ENCODE results near the gene RGS3. TPM values are rescaled to one million over a fixed set of nuclear protein-coding genes. Genes with fewer than 3 reads are reported as not detected.

The RGS3 gene
- total RNA-seq, 1 donor = 77.4 TPM

GRCh38 chr9:113425072-113425471, 38.5 kb upstream of the RGS3 start:
- Histone ChIP-seq H3K27ac (ENCODE audit: low read depth, low read length) (no peak overlapping the region), H3K4me2 (ENCODE audit: insufficient read depth, low read length) (no peak overlapping the region), H2AFZ (ENCODE audit: low read length) (no peak overlapping the region), H3K9me3 (ENCODE audit: low read depth, low read length) (no peaks in the 10 kb centered on the region), H3K27me3 (ENCODE audit: insufficient read depth, low read length) (peaks cover 13% of the 10 kb centered on the region), H3K36me3 (ENCODE audit: insufficient read depth, low read length) (no peaks in the 10 kb centered on the region), H3K4me3 (ENCODE audit: insufficient read depth, low read length) (no peak overlapping the region), H4K20me1 (ENCODE audit: insufficient read depth, low read length) (no peaks in the 10 kb centered on the region), H3K4me1 (ENCODE audit: insufficient read depth, low read length) (no peaks in the 10 kb centered on the region), H3K79me2 (ENCODE audit: insufficient read depth, low read length) (no peaks in the 10 kb centered on the region)
- no peak for DNase-seq (ENCODE audit: insufficient read length, low spot score, missing footprints)
- no peak for TF ChIP-seq CTCF (IDR thresholded peaks at IDR 0.05; ENCODE audit: extremely low read depth, low read depth, low read length)

DNA sequence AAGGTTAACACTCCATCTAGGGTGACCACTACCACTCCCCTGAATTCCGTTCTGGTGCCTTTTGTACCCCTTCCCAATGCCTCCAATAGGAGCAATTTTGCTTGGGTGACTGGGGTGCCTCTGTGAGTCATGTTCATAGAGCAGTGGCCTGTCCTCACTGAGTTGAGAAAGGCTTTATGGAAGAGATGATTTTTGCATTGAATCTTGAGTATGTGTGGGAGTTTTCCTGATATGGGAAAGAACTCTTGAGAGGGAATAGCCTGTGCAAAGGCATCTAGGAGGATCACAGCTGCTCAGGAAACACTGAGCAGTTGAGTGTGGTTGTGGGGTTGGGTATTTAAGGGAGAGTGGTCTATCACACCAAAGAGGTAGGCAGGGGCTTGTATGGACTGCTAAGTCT, 36.8 kb upstream of the RGS3 start:
- Histone ChIP-seq H3K4me3 (ENCODE audit: insufficient read depth, low read length) (no peak overlapping the region), H2AFZ (ENCODE audit: low read length) (no peak overlapping the region), H3K4me1 (ENCODE audit: insufficient read depth, low read length) (no peaks in the 10 kb centered on the region), H3K27ac (ENCODE audit: low read depth, low read length) (no peak overlapping the region), H3K27me3 (ENCODE audit: insufficient read depth, low read length) (peaks cover 17% of the 10 kb centered on the region), H3K36me3 (ENCODE audit: insufficient read depth, low read length) (no peaks in the 10 kb centered on the region), H3K79me2 (ENCODE audit: insufficient read depth, low read length) (no peaks in the 10 kb centered on the region), H4K20me1 (ENCODE audit: insufficient read depth, low read length) (no peaks in the 10 kb centered on the region), H3K9me3 (ENCODE audit: low read depth, low read length) (no peaks in the 10 kb centered on the region), H3K4me2 (ENCODE audit: insufficient read depth, low read length) (no peak overlapping the region)
- TF ChIP-seq CTCF (IDR thresholded peaks at IDR 0.05; ENCODE audit: extremely low read depth, low read depth, low read length) = no peak
- DNase-seq (ENCODE audit: insufficient read length, low spot score, missing footprints) = no peak

DNA sequence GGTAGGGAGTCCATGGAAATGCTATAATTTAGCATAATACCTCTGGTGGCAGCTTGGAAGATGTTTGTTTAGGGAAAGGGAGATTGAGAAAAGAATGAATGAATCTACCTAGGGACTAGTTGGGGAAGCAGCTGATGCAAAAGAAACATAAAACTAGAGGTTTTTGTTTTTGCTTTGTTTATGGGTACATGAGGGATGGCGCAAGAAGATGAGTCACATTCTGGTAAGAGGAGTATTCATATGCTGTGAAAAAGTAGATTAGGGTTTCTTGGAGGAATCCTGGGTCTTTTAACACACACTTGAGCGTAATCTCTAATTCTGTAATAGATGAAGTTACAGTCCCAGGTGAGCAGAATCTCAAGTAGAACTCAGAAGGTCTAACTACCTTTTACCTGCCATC, 35.9 kb upstream of the RGS3 start:
- no peaks in the 10 kb centered on the region for H3K36me3 ChIP-seq (ENCODE audit: insufficient read depth, low read length)
- H3K79me2 ChIP-seq (ENCODE audit: insufficient read depth, low read length) = no peaks in the 10 kb centered on the region
- no peaks in the 10 kb centered on the region for H3K4me1 ChIP-seq (ENCODE audit: insufficient read depth, low read length)
- H4K20me1 ChIP-seq (ENCODE audit: insufficient read depth, low read length) = no peaks in the 10 kb centered on the region
- H3K27ac ChIP-seq (ENCODE audit: low read depth, low read length) = no peak overlapping the region
- TF ChIP-seq CTCF (IDR thresholded peaks at IDR 0.05; ENCODE audit: extremely low read depth, low read depth, low read length) = no peak
- no peaks in the 10 kb centered on the region for H3K9me3 ChIP-seq (ENCODE audit: low read depth, low read length)
- DNase-seq (ENCODE audit: insufficient read length, low spot score, missing footprints) = no peak
- no peak overlapping the region for H3K4me2 ChIP-seq (ENCODE audit: insufficient read depth, low read length)
- H3K4me3 ChIP-seq (ENCODE audit: insufficient read depth, low read length) = no peak overlapping the region
- H2AFZ ChIP-seq (ENCODE audit: low read length) = no peak overlapping the region
- peaks cover 21% of the 10 kb centered on the region for H3K27me3 ChIP-seq (ENCODE audit: insufficient read depth, low read length)

GRCh38 chr9:113428062-113428615, 35.4 kb upstream of the RGS3 start:
- Histone ChIP-seq H3K27ac (ENCODE audit: low read depth, low read length) (no peak overlapping the region), H3K4me1 (ENCODE audit: insufficient read depth, low read length) (no peaks in the 10 kb centered on the region), H3K9me3 (ENCODE audit: low read depth, low read length) (no peaks in the 10 kb centered on the region), H3K79me2 (ENCODE audit: insufficient read depth, low read length) (no peaks in the 10 kb centered on the region), H3K36me3 (ENCODE audit: insufficient read depth, low read length) (no peaks in the 10 kb centered on the region), H3K4me2 (ENCODE audit: insufficient read depth, low read length) (no peak overlapping the region), H4K20me1 (ENCODE audit: insufficient read depth, low read length) (no peaks in the 10 kb centered on the region), H2AFZ (ENCODE audit: low read length) (no peak overlapping the region), H3K27me3 (ENCODE audit: insufficient read depth, low read length) (peaks cover 26% of the 10 kb centered on the region), H3K4me3 (ENCODE audit: insufficient read depth, low read length) (no peak overlapping the region)
- no peak for TF ChIP-seq CTCF (IDR thresholded peaks at IDR 0.05; ENCODE audit: extremely low read depth, low read depth, low read length)
- DNase-seq (ENCODE audit: insufficient read length, low spot score, missing footprints) = no peak

Data from osteoblast (primary cell).